ENCODE measurements around the gene NHLH1.
"Not testable (repeated sequence)": the region's sequence is repeated elsewhere in the genome, so short reads cannot be mapped to it uniquely, and the experiment has no call there.

Gene NHLH1

GRCh38 chr1:160384812-160385211 is 17.9 kb downstream of the NHLH1 start:
- DNase-seq: not testable (repeated sequence)

GRCh38 chr1:160388406-160388805 is 21.5 kb downstream of the NHLH1 start:
- not testable (repeated sequence) for DNase-seq

GRCh38 chr1:160394673-160395072 is 27.8 kb downstream of the NHLH1 start:
- no peak for DNase-seq

- DNase-seq: no peak
These were observed 30.8 kb downstream of the NHLH1 start for GRCh38 chr1:160397651-160398050.

GRCh38 chr1:160398823-160399222 is 32.0 kb downstream of the NHLH1 start:
- no peak for DNase-seq

GRCh38 chr1:160399544-160400222 is 32.8 kb downstream of the NHLH1 start:
- DNase-seq: no peak

- DNase-seq: no peak
These were observed 33.4 kb downstream of the NHLH1 start, which contains the start of gene VANGL2 for GRCh38 chr1:160400223-160400645. VANGL2 (plus strand) TSS chr1:160400564; CDS start chr1:160415838, 15,274 bp downstream.

GRCh38 chr1:160400646-160401486 is 34.0 kb downstream of the NHLH1 start:
- no peak for DNase-seq

- DNase-seq: no peak
These were observed 34.6 kb downstream of the NHLH1 start for GRCh38 chr1:160401487-160401805.

- DNase-seq: no peak
These were observed 35.3 kb downstream of the NHLH1 start for GRCh38 chr1:160402001-160402795.

- DNase-seq: no peak
These were observed 36.4 kb downstream of the NHLH1 start for GRCh38 chr1:160403244-160403643.

GRCh38 chr1:160404094-160404493 is 37.2 kb downstream of the NHLH1 start:
- no peak for DNase-seq

GRCh38 chr1:160405331-160405877 is 38.5 kb downstream of the NHLH1 start:
- no peak for DNase-seq

GRCh38 chr1:160406131-160406968 is 39.5 kb downstream of the NHLH1 start:
- no peak for DNase-seq

GRCh38 chr1:160407839-160408801 is 41.2 kb downstream of the NHLH1 start:
- DNase-seq: no peak

GRCh38 chr1:160408864-160409263 is 42.0 kb downstream of the NHLH1 start:
- no peak for DNase-seq

GRCh38 chr1:160409486-160409885 is 42.6 kb downstream of the NHLH1 start:
- no peak for DNase-seq

GRCh38 chr1:160410406-160411005 is 43.6 kb downstream of the NHLH1 start:
- no peak for DNase-seq

- DNase-seq: no peak
These were observed 44.6 kb downstream of the NHLH1 start for GRCh38 chr1:160411271-160412027.

- DNase-seq: no peak
These were observed 45.1 kb downstream of the NHLH1 start for GRCh38 chr1:160412028-160412362.
